G401.6 (cell line): Measurements from ENCODE around the gene FIBIN.
"Not testable (repeated sequence)": the region's sequence is repeated elsewhere in the genome, so short reads cannot be mapped to it uniquely, and the experiment has no call there.

ENCODE experiments used
- FAIRE-seq: peaks from 2 replicates; lab custom pipeline; 2012; peaks lifted over from hg19 to GRCh38; lab: Jason Lieb, UNC

Gene FIBIN

DNA sequence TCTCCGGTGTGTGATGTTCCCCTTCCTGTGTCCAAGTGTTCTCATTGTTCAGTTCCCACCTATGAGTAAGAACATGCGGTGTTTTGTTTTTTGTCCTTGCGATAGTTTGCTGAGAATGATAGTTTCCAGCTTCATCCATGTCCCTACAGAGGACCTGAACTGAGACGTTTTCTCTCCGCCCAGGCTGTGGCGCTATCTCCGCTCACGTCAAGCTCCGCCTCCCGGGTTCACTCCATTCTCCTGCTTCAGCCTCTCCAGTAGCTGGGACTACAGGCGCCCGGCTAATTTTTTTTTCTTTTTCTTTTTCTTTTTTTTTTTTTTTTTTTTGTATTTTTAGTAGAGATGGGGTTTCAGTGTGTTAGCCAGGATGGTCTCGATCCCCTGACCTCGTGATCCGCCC, 16.7 kb upstream of the FIBIN start:
- not testable (repeated sequence) for FAIRE-seq

DNA sequence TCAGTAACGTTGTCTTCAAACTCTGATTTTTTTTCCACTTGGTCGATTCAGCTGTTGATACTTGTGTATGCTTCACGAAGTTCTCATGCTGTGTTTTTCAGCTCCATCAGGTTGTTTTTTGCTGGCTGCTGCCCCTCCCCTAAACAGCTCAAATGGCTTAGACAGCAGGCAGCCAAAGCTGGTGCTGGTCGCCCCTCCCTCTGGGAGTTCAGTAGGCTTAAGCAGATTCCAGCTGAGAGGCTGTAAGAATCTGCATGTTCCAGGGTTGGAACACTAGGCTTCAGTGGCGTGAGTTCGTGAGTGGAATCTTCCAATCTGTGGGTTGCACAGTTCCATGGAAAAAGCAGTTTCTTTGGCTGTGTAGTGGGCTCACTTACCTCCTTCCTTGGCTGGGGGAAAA, 10.3 kb upstream of the FIBIN start:
- no peak for FAIRE-seq

DNA sequence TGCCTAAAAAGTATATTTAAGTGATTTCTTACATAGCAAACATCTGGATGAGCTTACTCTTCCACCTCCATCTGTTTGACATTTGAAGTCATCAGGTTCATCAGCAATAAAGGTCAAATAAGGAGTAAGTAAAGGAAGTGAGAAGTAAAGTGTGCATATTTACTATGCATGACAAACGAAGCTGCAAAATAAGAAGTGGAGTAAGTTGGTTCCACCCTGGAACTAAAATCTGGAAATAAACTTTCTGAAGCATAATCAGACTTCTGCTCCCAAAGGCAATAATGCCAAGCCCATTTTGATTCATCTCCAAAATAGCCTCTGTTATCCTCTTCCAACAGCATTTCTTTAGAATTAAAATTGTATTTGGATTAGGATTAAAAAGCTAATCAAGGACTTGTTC, 8.4 kb upstream of the FIBIN start:
- no peak for FAIRE-seq

DNA sequence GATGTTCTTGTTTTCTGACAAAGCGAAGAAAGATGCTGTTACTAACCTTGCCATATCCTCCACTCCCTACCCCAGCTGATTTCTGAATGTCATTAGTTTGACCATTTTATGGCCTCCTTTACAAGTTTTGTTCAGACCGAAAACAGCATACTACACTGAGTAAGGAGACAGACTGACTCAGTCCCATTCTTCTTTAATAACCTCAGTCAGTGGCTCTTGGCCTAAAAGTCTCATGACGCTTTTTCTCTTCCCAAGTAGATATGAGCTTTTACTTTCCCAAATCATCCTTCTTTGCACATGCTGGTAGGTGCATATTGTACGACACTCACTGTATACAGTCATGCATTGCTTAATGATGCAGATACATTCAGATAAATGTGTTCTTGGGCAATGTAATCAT, 8.0 kb upstream of the FIBIN start:
- no peak for FAIRE-seq

DNA sequence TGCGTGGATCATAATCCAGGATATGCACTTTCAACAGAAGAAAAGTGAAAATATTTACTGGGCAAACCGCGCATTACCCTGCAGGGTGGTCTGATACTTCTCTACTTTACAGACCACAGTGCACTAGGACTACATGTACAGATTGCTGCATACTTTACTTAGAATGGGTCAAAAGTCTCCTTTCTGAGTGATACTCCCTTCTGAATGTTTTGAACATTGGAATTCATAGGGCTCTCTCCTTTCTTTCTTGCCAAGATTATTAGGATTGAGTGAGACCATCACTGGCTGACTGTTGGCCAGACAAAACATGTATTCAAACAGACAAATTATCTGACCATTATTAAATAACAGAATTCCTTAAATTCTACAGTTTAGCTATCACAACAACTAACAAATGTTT, 6.6 kb upstream of the FIBIN start:
- no peak for FAIRE-seq

DNA sequence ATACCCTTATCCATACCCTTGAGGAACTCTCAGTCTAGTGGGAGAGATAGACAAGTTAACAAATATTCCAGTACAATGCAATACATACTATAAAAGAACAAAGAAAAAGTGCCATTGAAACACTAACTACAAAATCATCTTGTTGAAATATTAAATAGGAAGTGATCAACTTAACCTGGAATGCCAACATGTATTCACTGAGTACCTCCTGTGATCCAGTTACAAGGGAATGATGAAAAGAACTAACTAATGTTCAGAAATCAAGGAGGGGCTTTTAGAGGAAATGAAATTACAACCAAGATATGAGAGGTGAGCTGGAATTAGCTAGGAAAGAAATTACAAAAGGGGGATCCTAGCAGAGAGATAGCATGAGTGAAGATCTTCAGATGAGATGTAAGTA, 6.2 kb upstream of the FIBIN start:
- FAIRE-seq: no peak

DNA sequence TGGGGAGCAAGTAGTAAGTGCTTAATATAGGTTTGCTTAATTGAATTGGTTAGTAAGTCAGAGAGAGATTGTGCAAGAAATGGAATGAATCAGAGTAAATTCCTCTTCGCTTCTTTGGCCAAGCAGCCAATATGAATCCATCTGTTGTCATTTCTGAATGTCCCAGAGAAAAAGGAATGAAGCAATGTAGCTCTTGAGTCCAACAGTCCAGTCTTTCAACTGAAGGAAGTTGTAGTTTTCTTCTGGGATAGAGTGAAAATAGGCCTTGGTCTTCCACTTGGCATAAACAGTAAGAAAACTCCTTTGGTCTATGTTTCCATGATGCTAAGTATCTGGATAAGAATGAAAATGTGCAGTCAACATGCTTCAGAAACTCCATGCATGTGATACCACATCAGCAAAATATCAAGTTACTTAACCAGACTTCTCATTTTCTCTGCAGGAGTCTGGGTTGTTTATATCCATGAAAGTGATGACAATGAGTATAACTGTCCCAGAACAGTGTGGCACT, 1.8 kb upstream of the FIBIN start:
- FAIRE-seq: no peak

DNA sequence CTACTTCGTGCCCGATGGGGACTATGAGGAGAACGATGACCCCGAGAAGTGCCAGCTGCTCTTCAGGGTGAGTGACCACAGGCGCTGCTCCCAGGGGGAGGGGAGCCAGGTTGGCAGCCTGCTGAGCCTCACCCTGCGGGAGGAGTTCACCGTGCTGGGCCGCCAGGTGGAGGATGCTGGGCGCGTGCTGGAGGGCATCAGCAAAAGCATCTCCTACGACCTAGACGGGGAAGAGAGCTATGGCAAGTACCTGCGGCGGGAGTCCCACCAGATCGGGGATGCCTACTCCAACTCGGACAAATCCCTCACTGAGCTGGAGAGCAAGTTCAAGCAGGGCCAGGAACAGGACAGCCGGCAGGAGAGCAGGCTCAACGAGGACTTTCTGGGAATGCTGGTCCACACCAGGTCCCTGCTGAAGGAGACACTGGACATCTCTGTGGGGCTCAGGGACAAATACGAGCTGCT, 751 bp downstream of the FIBIN start:
- FAIRE-seq: no peak

DNA sequence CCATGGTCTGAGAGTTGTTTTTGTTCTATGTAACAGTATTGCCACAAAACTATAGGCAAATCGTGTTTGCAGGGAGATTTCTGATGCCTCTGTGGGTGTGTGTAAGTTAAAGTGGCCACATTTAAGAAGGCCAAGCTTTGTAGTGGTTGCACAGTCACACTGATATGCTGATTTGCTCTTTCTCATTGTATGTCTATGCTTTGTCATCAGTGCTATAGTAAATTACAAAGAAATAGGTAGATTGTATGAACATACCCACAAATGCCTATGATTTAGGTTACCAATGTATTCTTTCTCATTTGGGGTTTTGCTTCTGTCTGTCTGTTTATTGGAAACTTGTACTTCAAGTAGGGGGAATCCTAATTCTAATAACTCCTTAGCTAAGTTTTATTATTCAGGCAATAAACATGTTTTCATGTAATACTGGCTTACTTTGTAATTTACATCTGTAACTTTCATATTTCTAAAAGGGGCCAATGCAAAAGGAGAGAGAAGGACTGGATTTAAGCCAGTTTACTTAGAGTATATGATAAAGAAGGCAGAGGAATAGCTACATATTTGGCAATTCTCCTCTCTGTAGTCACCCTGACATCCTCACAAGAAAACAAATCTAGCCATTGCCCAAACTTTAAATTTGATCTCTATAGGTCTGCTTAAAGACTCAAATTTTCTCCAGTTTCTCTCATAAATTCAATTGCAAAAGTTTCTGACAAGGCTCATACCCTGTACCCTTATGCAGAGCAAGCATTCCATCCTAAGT, 2.0 kb downstream of the FIBIN start:
- FAIRE-seq: no peak

DNA sequence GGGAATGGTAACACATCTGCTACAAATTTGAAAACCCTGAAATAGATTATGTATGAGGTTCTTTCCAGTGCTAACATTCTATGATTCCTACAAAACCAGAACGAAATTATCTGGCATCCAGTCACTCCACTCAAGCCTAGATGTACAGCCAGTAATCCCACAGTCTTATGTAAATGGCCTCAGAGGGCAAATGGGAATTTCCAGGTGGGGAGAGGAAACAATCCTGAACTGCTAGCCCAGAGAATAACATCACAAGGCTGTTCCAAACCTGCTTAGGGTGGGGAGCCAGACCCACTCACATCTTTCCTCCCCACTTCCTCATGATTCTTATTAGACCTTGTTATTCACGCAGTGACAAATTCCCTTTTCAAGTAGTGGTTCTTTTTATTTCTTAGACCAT, 3.5 kb downstream of the FIBIN start:
- FAIRE-seq: no peak

DNA sequence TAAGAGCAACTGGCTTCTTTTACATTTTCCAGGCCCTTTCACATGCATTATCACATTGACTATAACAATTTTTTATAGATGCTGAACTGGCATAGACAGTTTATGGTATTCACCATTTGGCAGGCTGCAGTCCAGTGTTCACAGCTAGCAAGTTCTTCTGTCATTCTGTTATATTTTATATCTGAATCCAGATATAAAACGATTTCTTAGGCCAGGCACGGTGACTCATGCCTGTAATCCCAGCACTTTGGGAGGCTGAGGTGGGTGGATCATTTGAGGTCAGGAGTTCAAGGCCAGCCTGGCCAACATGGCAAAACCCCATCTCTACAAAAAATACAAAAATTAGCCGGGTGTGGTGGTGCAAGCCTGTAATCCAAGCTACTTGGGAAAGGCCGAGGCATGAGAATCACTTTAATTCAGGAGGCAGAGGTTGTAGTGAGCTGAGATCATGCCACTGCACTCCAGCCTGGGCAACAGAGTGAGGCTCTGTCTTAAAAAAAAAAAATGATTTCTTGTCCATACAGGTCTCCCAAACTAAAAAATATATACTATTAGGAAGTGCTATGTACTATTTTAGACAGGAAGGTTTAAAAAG, 7.3 kb downstream of the FIBIN start:
- not testable (repeated sequence) for FAIRE-seq

DNA sequence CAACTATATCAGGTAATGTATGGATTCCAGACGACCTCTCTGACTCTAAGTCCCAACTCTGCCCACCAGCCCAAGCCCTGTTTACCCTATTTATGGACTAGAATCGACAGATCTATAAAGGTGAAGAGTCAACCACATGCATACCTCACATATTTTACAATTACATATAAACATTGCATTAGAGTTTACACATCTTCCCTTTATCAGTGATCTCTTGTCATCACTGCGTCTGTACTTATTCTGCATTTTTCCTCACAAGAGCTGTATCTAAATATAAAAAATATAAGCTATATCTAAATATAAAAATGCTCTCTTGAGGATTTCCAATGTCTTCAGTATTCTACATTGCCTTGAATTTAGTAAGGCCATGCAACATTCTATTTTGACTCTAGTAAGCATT, 8.5 kb downstream of the FIBIN start:
- no peak for FAIRE-seq

DNA sequence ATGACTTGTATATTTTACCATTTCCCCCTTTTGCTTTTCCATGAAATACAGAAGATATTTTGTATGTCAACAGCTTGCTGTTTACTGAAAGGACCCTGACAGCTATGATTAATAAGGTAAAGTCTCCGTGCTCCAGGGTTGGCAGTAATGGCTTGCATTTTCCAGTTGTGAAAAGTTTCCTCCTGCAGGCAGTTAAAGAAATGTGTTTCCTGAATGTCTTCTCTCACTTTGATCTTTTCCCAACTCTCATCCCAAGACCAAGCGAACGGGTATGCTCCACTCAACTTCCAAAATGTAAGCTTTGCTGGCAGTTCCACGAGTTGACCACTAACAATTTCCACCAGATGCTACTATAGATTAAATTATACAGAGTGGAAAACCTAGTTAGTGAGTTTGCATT, 8.9 kb downstream of the FIBIN start:
- no peak for FAIRE-seq

DNA sequence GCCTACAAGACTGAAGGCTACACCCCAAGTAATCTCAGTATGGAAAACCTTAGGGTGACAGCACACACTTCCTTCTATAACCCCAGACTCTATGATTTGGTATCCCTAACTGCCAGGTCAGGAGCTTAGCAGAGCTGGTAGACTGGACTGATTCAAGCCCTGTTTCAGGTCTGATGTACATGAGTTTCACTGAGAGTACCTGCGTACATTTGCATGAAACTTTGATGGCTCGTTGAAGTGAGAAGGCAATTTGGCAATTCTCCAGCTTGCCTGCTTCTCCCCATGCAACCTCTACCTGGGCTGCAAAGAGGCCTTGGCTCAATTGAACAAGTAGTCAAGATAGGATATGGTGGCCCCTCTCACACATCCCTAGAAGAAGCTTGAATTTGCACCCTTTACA, 10.2 kb downstream of the FIBIN start:
- FAIRE-seq: no peak

DNA sequence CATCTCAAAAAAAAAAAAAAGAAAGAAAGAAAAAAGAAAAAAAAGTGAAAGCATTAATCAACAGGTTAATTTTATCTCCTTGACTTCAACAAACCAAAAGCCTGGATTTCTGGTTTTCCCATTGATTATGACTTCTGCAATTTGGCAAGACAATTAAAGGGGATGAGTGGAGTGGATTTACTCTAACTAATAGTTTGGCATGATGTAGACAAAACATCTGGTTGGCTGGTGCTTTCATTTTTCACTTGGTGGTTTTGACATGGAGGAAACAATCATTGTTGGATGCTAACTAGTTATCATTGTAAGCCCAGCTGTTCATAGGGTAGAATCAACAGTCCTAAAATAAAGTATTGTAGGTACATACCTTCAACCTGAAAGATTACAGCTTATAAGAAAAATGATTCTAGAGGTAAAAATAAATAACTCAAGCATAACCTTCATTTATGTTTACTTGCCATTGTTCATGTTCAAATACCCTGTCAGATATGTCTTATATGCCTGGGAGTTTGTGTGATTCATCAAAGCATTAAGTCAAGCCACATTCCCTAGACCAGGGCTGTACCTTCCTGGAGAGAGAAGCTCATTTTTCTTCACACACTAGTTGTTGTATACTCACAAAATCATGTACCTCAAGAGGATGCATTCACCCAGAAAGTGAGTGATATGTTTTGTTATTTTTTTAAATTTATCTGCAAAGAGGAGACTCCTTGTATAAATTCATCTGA, 15.1 kb downstream of the FIBIN start:
- no peak for FAIRE-seq

DNA sequence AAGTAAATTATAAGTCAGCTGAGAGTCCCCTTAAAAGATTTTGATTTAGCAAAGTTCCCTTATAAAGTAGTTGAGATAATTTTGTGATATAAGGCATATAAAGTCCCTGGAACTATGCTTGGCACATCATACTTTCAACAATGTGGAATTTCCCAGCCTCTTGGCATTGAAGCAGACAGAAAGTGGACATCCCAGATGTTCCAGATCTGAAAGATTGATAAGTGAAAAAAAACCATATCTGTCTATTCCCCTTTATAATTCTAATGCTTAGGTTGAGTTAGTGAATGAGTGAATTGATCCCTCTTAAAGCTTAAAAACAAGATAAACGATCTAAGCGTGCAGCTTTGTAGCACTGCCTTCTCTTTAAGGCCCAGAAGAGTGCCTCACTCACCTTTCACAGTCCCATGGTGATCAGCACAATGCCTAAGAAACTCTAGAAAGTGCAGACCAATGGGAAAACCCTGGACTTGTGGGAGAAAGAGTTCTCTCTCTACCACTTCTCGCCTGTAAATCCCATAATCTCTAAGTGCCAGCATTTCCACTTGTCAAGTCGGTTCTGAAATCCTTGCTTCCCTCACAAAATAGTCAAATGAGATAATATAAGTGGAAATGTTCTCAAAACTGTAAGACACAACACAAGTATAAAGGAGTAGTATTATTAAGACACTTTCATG, 17.8 kb downstream of the FIBIN start:
- FAIRE-seq: no peak

DNA sequence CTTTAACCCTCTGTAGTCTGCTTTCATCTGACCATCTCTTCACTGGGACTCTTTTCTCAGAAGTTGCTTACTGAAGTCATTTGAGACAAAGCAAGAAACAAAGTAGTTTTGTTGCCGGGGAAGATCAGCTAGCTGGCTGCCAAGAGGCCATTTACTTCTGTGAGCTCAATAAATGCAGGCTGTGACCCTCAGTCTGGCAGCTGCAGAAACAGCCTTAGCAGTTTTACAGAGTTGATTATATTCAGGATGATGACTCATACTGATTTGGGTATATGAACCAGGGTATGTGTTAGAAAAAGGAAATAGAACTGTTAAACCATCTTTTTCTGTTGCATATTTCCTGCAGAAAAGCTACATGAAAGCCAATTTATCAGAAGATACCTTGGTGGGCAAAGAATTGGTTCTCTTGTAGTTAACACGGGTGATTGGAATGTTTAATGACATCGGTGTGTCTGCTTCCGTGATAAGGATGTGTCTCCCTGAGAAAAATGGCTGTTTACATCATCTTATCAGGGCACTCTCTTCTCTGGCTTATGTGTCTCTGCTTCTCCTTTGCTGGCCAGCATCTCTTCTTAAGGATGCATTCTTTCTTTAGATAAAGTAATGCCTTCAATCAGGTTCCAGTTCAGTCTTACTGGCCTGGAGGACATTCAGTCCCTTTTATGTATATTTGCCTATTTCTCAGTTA, 18.5 kb downstream of the FIBIN start:
- FAIRE-seq: no peak

DNA sequence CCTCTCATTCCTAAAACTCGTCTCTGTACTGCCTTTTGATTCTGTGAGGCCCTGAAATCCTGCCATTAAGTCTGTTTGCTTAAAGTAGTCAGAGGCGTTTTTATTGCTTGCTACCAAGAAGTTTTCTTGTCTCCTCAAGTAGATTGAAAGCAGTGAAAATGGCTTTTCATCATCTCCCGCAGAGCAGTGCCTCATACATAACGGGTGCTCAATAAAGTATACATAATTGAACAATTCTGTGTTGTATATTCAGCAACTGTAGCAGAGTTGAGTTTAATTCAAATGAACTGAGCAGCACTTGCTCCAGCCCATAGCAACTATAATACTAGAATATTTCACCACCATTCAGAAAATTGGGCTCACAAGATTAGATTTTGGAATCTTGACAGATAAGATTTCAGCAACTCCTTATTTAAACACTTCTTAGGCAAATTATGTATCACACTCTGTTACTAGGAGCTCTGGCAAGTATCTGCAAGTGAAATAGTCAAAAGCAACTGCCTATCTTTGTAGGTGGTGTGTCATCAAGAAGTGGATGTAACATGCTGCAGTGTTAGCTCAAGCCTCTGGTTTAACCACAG, 20.0 kb downstream of the FIBIN start:
- FAIRE-seq: no peak

DNA sequence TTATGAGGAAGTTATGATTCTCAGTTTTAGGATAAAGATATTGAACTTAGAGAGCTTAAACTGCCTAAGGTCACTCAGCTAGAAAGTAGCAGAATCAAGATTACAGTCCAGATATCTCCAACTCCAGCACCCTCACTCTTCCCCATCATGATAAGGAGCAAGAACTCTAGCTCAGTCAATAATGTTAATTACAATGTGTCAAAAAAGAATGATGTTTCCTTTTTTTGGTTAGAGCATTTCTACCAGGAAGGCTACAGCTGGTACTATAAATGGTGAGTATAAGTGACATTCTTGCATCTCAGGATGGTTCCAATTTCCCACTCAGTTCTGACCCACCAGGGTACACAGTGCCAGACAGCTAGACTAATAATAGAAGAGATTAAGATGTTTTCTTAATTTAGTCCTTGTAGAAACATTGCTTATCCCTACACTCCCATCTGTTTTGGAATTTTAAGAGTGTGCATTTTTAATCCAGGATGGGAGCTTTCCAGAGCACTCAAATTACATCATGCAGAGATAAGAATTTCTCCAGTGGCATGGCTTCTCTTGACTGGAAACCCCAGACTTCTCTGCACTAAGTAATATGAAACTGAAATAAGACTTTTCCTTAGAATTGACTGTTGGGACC, 25.1 kb downstream of the FIBIN start:
- no peak for FAIRE-seq

DNA sequence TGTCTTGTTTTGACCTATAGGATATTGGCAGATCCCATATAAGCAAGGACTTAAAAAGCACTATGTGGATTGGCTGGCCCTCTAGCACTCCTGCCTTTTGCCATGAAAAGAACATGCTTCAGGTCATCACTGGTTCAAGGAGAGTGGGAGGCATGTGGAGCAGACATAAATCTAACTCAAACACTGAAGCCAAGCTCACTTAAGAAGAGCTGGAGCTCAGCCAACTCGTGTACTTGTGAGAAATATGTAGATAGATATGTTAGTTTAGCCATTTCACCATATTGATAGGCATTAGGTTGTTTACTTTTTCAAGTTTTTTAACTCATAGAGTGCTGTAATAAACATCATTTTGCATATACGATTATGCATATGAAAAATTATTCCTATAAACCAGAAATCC, 26.8 kb downstream of the FIBIN start:
- FAIRE-seq: no peak

DNA sequence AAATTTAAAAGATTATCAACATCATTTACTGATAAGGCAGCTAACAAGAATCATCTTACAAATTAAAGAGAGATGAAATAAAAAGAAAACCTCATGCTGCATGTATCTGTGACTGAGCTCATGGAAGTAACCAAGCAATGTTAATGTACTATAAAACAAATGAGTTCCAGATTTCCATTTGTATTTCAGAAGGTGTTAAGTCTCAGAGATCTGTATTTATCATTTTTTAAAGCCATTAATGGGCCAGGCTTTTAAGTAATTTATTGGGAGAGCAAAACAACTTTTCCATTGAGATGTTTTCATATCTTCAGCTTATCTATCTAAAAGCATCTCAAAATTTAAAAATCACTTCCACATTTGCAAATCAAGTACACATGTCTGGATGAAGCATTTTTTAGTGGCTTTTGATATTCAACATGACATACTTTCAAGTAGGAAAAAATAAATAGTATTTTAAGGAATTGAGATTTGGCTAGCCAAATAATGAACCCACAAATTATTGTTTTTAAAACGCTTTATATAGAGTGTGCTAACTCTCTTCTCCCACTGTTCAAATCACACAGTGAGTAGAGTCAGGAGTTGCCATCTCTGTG, 28.8 kb downstream of the FIBIN start:
- FAIRE-seq: no peak
